Fibroblast of lung (primary cell): ENCODE measurements around the gene DNAJC27.

ENCODE experiments used
- EZH2 ChIP-seq: IDR thresholded peaks from 2 replicates; pipeline ENCODE4 v1.5.1; 2012; ENCODE audit warnings: low read length, control low read depth, mild to moderate bottlenecking; ENCODE audit errors: missing control alignments
- TF ChIP-seq, protein P1 (sequence below), 2 donors: IDR thresholded peaks in 1 of 2; conservative IDR thresholded peaks in 1 of 2; 1 replicate in 1 of 2; 2 replicates in 1 of 2; pipeline ENCODE4 v1.5.1; 2011 to 2012; ENCODE audit warnings: low read length in 2 of 2, control low read depth in 1 of 2, inconsistent platforms in 1 of 2, low read depth in 1 of 2, mild to moderate bottlenecking in 1 of 2

DNA sequence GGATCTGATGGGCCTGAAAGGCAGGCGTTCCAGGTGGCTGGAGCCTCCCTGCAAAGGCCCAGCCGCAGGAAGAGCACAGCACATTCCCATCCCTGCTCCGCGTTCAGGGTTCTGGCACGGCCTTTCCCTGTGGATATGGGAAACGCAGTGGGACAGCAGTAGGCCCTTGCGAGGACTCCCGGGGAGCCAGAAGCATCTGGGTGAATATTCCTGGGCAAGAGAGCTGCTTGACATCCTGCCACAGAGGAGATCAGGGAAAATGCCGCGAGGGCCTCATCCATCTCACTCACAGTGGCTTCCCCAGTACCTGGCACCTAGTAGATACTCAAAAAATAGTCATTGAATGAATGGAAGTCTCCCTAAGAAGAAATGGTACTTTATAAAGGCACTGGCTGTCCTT lies 48.6 kb downstream of the DNAJC27 start:
- TF ChIP-seq, protein P1, sequence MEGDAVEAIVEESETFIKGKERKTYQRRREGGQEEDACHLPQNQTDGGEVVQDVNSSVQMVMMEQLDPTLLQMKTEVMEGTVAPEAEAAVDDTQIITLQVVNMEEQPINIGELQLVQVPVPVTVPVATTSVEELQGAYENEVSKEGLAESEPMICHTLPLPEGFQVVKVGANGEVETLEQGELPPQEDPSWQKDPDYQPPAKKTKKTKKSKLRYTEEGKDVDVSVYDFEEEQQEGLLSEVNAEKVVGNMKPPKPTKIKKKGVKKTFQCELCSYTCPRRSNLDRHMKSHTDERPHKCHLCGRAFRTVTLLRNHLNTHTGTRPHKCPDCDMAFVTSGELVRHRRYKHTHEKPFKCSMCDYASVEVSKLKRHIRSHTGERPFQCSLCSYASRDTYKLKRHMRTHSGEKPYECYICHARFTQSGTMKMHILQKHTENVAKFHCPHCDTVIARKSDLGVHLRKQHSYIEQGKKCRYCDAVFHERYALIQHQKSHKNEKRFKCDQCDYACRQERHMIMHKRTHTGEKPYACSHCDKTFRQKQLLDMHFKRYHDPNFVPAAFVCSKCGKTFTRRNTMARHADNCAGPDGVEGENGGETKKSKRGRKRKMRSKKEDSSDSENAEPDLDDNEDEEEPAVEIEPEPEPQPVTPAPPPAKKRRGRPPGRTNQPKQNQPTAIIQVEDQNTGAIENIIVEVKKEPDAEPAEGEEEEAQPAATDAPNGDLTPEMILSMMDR (conservative IDR thresholded peaks at IDR 0.05 in 1 of 2, IDR thresholded peaks at IDR 0.05 in 1 of 2; ENCODE audit: low read depth in 1 of 2, low read length in 2 of 2), result no peak
- TF ChIP-seq EZH2, result no peak
